GM19099 (cell line): ENCODE measurements around the gene CYP2E1.

ENCODE experiments used
- POLR2A ChIP-seq: IDR thresholded peaks from 3 replicates; pipeline ENCODE4 v1.6.1; 2011; ENCODE audit warnings: low read depth; ENCODE audit not compliant: insufficient read length; ENCODE audit errors: extremely low read depth

The CYP2E1 gene

DNA sequence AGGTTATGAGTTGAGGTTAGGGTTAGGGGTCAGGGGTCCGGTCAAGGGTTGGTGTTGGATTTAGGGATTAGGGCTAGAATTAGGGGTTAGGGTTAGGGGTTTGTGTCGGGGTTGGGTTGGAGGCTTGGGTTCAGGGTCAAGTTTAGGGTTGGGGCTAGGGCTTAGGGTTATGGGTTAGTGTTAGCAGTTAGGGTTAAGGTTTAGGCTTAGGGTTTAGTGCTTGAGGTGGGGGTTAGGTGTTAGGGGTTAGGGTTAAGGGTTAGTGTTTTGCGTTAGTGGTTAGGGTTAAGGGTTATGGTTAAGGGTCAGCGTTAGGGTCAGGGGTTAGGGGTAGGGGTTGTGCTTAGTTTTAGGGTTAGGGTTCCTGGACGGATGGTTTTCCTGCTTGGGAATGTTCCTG lies 40.0 kb downstream of the CYP2E1 start:
- TF ChIP-seq POLR2A, result no peak

GRCh38 chr10:133567609-133568286 lies 40.6 kb downstream of the CYP2E1 start:
- no peak for TF ChIP-seq POLR2A

DNA sequence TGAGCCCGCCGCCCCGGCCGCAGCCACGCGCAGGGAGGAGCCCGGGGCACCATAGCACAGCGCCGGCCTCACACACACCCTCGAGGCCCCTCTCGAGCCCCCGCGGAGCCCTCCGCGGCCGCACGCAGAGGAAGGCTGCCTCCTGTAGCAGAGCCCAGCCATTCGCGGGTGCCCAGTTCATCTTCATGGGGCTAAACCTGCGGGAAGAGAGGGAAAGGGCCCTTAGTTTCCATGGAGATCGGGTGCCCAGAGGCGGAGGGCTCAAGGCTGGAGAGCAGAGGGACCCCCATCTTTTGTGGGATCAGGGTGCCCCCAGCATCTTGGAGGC lies 41.1 kb downstream of the CYP2E1 start:
- TF ChIP-seq POLR2A, result no peak
